ENCODE data around the gene ADISSP. TPM values are rescaled to one million over a fixed set of nuclear protein-coding genes. Genes with fewer than 3 reads are reported as not detected.

ADISSP gene
- total and polyA plus RNA-seq, 2 donors (not counting 1 experiment from before 2014, with no cell fraction given), result 18.4 to 28.8 TPM

DNA sequence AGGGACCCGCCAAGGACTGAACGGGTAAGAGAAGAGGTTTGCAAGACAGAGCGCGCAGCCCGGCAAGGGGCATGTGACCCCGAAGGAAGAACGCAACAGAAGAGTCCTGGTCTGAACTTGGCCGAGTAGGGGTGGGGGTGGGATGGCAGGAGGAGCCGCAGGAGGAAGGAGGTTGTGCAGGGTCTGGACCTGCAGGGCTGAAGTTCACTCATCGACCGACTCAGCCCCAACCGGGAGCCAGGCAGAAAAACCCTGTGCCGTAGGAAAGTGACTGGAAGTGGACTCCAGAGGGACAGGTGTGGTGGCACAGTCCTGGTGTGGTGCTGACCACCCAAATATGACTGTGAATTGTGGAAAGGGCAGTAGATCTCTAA is 15.2 kb downstream of the ADISSP start:
- Mint-ChIP-seq H3K9me3 (ENCODE audit: insufficient read depth) (no peaks in the 10 kb centered on the region), H3K4me1 (peaks cover 7% of the 10 kb centered on the region), H3K4me3 (peak overlapping the region; percentile 85), H3K27ac (peak overlapping the region; percentile 85), H3K27me3 (peaks cover 2% of the 10 kb centered on the region)
- no peak overlapping the region for H3K27ac ChIP-seq (ENCODE audit: low read length in 2 of 2)
- H3K4me1 ChIP-seq (ENCODE audit: control insufficient read depth in 2 of 2, insufficient read depth in 2 of 2, low read length in 2 of 2), result peaks cover 0 to 12% of the 10 kb centered on the region in 2 donors
- TF ChIP-seq, protein P1, sequence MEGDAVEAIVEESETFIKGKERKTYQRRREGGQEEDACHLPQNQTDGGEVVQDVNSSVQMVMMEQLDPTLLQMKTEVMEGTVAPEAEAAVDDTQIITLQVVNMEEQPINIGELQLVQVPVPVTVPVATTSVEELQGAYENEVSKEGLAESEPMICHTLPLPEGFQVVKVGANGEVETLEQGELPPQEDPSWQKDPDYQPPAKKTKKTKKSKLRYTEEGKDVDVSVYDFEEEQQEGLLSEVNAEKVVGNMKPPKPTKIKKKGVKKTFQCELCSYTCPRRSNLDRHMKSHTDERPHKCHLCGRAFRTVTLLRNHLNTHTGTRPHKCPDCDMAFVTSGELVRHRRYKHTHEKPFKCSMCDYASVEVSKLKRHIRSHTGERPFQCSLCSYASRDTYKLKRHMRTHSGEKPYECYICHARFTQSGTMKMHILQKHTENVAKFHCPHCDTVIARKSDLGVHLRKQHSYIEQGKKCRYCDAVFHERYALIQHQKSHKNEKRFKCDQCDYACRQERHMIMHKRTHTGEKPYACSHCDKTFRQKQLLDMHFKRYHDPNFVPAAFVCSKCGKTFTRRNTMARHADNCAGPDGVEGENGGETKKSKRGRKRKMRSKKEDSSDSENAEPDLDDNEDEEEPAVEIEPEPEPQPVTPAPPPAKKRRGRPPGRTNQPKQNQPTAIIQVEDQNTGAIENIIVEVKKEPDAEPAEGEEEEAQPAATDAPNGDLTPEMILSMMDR (IDR thresholded peaks at IDR 0.05), result no peak
- TF ChIP-seq EZH2 (IDR thresholded peaks at IDR 0.05; ENCODE audit: borderline replicate concordance, insufficient read depth, low read depth, low read length, poor library complexity, severe bottlenecking), result no peak
- H3K9me3 ChIP-seq (ENCODE audit: control extremely low read depth in 1 of 3, control insufficient read depth in 2 of 3, insufficient read depth in 1 of 3, low read length in 2 of 3), result no peaks in the 10 kb centered on the region
- H3K9ac ChIP-seq (ENCODE audit: low read length), result peak overlapping the region; percentile 54
- 61% methylated on average over 10 of the region's 13 CpGs for WGBS (ENCODE audit: insufficient coverage)
- H2AFZ ChIP-seq (ENCODE audit: insufficient read depth, low read depth, low read length, poor library complexity, severe bottlenecking), result peak overlapping the region; percentile 75
- peak overlapping the region; percentile 82 for H3K4me2 ChIP-seq (replicated peaks; ENCODE audit: low read depth, low read length, poor library complexity, severe bottlenecking)
- H3K4me3 ChIP-seq (ENCODE audit: control extremely low read depth in 1 of 5, extremely low read depth in 1 of 5, insufficient read depth in 1 of 5, low read depth in 2 of 5, low read length in 4 of 5), result peak overlapping the region in 3 of 5 experiments; percentile 50 to 56 (median 51)
- H3K36me3 ChIP-seq (replicated peaks in 1 of 2; ENCODE audit: control extremely low read depth in 1 of 2, control insufficient read depth in 1 of 2, extremely low read depth in 1 of 2, insufficient read depth in 2 of 2, low read length in 1 of 2), result no peaks in the 10 kb centered on the region
- peaks cover 3% of the 10 kb centered on the region for H3K79me2 ChIP-seq (ENCODE audit: control insufficient read depth, insufficient read depth, low read length)
- ATAC-seq (ENCODE audit: low read depth), result no peak
- POLR2A ChIA-PET, result no interaction called here
- no peaks in the 10 kb centered on the region for H3K27me3 ChIP-seq (replicated peaks in 1 of 4; ENCODE audit: control extremely low read depth in 1 of 4, control insufficient read depth in 3 of 4, insufficient read depth in 4 of 4, low read length in 3 of 4)
- CTCF ChIA-PET, result interaction anchor here (0.5 to 3.9 kb wide), 11 partner anchors 10 to 333 kb away, joined by 3 to 47 read pairs (median 3); partner anchors contain the start of genes ADISSP, CENPB and SPEF1
- no peaks in the 10 kb centered on the region for H4K20me1 ChIP-seq (ENCODE audit: control insufficient read depth, insufficient read depth, low read length, poor library complexity, severe bottlenecking)
- intact Hi-C loops (cut with micrococcal nuclease), result loop anchor here (5.0 kb wide), 1 partner anchor 320 kb away; no protein-coding TSS in a partner anchor
- DNase-seq, result no peak

GRCh38 chr20:3751675-3752385 is 15.7 kb downstream of the ADISSP start:
- H3K4me2 ChIP-seq (replicated peaks; ENCODE audit: low read depth, low read length, poor library complexity, severe bottlenecking), result peak overlapping the region; percentile 82
- Mint-ChIP-seq H3K27ac (peak overlapping the region; percentile 85), H3K4me3 (peak overlapping the region; percentile 85), H3K9me3 (ENCODE audit: insufficient read depth) (no peaks in the 10 kb centered on the region), H3K27me3 (peaks cover 5% of the 10 kb centered on the region), H3K4me1 (peaks cover 7% of the 10 kb centered on the region)
- peaks cover 0 to 5% (median 0%) of the 10 kb centered on the region in 4 experiments for H3K27me3 ChIP-seq (replicated peaks in 1 of 4; ENCODE audit: control extremely low read depth in 1 of 4, control insufficient read depth in 3 of 4, insufficient read depth in 4 of 4, low read length in 3 of 4)
- peak overlapping the region; percentile 54 for H3K9ac ChIP-seq (ENCODE audit: low read length)
- peak; percentile 62 for DNase-seq
- H2AFZ ChIP-seq (ENCODE audit: insufficient read depth, low read depth, low read length, poor library complexity, severe bottlenecking), result peak overlapping the region; percentile 75
- no peak overlapping the region for H3K27ac ChIP-seq (ENCODE audit: low read length in 2 of 2)
- no peaks in the 10 kb centered on the region for H3K36me3 ChIP-seq (replicated peaks in 1 of 2; ENCODE audit: control extremely low read depth in 1 of 2, control insufficient read depth in 1 of 2, extremely low read depth in 1 of 2, insufficient read depth in 2 of 2, low read length in 1 of 2)
- intact Hi-C loops (cut with micrococcal nuclease), result loop anchor here (5.0 kb wide), 1 partner anchor 320 kb away; no protein-coding TSS in a partner anchor
- peaks cover 0 to 12% of the 10 kb centered on the region in 2 donors for H3K4me1 ChIP-seq (ENCODE audit: control insufficient read depth in 2 of 2, insufficient read depth in 2 of 2, low read length in 2 of 2)
- peak; percentile 84 for ATAC-seq (ENCODE audit: low read depth)
- peaks cover 3% of the 10 kb centered on the region for H3K79me2 ChIP-seq (ENCODE audit: control insufficient read depth, insufficient read depth, low read length)
- H3K4me3 ChIP-seq (ENCODE audit: control extremely low read depth in 1 of 5, extremely low read depth in 1 of 5, insufficient read depth in 1 of 5, low read depth in 2 of 5, low read length in 4 of 5), result peak overlapping the region in 4 of 5 experiments; percentile 19 to 56 (median 50)
- no peaks in the 10 kb centered on the region for H4K20me1 ChIP-seq (ENCODE audit: control insufficient read depth, insufficient read depth, low read length, poor library complexity, severe bottlenecking)
- no peak for TF ChIP-seq EZH2 (IDR thresholded peaks at IDR 0.05; ENCODE audit: borderline replicate concordance, insufficient read depth, low read depth, low read length, poor library complexity, severe bottlenecking)
- WGBS (ENCODE audit: insufficient coverage), result 57% methylated on average over 95 of the region's 95 CpGs
- POLR2A ChIA-PET, result no interaction called here
- no peaks in the 10 kb centered on the region for H3K9me3 ChIP-seq (ENCODE audit: control extremely low read depth in 1 of 3, control insufficient read depth in 2 of 3, insufficient read depth in 1 of 3, low read length in 2 of 3)
- CTCF ChIA-PET, result interaction anchor here (0.5 to 3.9 kb wide), 7 partner anchors 15 to 328 kb away, joined by 3 to 47 read pairs (median 3); partner anchors contain the start of gene ADISSP

Measured in B cell (primary cell).